AG09319 (cell line): ENCODE data around the gene DAPK3.
"Not testable (repeated sequence)": the region's sequence is repeated elsewhere in the genome, so short reads cannot be mapped to it uniquely, and the experiment has no call there.

Experiments
- DNase-seq: peaks from one replicate; pipeline ENCODE4 v3.0.0-alpha.2; 2010; ENCODE audit warnings: low read depth; ENCODE audit errors: extremely low read depth
- CTCF ChIP-seq: IDR thresholded peaks from 2 replicates; pipeline ENCODE4 v1.5.1; 2011; ENCODE audit warnings: low read depth, mild to moderate bottlenecking, inconsistent platforms, low read length, moderate library complexity

The DAPK3 gene

GRCh38 chr19:3970313-3970807, 539 bp downstream of the DAPK3 start:
- TF ChIP-seq CTCF = no peak

DNA sequence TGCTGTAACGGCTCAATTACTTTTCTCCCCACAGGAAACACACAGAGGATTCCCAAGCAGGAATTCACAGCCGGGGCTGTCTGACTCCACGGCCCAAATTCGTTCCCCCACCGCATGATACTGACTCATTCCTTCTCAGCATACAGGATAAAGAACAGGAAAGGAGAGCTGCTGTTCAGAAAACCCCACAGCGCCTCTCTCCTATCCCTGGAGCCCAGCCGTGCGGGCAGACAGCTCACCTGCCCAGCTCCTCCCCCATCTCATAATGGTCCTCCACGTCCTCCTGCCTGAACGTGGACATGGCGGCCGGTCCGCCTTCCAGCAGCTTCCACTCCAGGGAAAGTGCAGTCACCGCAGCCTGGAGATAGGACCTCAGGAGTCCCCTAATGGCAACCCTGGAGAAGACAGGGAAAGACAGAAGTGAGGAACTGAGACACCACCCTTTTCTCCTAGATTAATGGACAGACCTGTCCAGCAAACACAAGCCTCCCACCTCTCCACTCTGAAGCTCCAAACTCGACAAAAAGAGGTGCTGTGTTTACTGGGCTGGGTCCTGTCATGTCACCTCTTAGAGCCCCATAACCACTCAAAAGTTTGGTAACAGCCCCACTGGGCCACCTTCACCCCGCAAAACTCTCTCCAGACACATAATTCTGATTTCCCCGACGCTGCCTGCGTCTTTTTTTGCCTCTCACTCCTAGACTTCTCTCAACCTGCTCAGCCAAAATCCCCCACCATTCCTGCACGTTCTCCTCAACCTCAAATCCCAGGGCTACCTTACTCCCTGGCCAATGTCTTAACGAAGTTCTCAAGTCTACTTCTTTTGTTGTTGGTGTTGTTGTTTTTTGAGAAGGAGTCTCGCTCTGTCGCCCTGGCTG, 1.2 kb downstream of the DAPK3 start:
- DNase-seq = no peak
- TF ChIP-seq CTCF = peak; percentile 22

More at GRCh38 chr19:3970313-3970807, 539 bp downstream of the DAPK3 start:
- no peak for DNase-seq

- DNase-seq = peak; percentile 99
- TF ChIP-seq CTCF = no peak
Observed at GRCh38 chr19:3968556-3969434, 2.1 kb downstream of the DAPK3 start.

GRCh38 chr19:3967983-3968382, 2.9 kb downstream of the DAPK3 start:
- not testable (repeated sequence) for DNase-seq

- DNase-seq = no peak
- no peak for TF ChIP-seq CTCF
Observed at GRCh38 chr19:3966051-3967017, 4.6 kb downstream of the DAPK3 start.

GRCh38 chr19:3964256-3965194, 6.4 kb downstream of the DAPK3 start:
- no peak for TF ChIP-seq CTCF
- DNase-seq = no peak
